Cardiac atrium fibroblast (primary cell): ENCODE measurements around the gene ALDH1A1. TPM values are rescaled to one million over a fixed set of nuclear protein-coding genes. Genes with fewer than 3 reads are reported as not detected.

Experiments used
- total RNA-seq: library from RNA; depleted of rRNA; stranded (reverse); fragments of >200 nt; gene quantifications from 2 replicates; pipeline ENCODE4 v1.2.3, GENCODE V29; 2015

Gene ALDH1A1
- total RNA-seq = 4.0 and 4.9 TPM in 2 replicates

GRCh38 chr9:72952914-72953313 is at the start of gene ALDH1A1:
TSS of gene ALDH1A1 (minus strand) at chr9:72953053. CDS start at chr9:72953000, 53 bp downstream.

Other genes with a start within 250 kb of the ALDH1A1 start
- gene ANXA1, start 198.8 kb upstream of the ALDH1A1 start, total RNA-seq = 440 and 441 TPM in 2 replicates